Kidney epithelial cell (primary cell): ENCODE data around the gene CACNG4. TPM values are rescaled to one million over a fixed set of nuclear protein-coding genes. Genes with fewer than 3 reads are reported as not detected.

ENCODE experiments used
- total RNA-seq: library from RNA; depleted of rRNA; stranded (reverse); fragments of >200 nt; gene quantifications from 2 replicates; pipeline ENCODE4 v1.2.3, GENCODE V29; 2015

Gene CACNG4
- total RNA-seq, 1 donor from 2014 or later = 0.84 TPM

Other genes with a start within 250 kb of the CACNG4 start
- not detected in 2 replicates for gene CACNG5, start 129.6 kb upstream of the CACNG4 start, total RNA-seq
- gene CACNG1, start 79.8 kb downstream of the CACNG4 start, total RNA-seq = not detected in 2 replicates